BLaER1 (cell line): Measurements from ENCODE around the gene PPIG.

ENCODE experiments used
- H3K27ac ChIP-seq: shearing (Covaris generic); formaldehyde crosslinking; 2 replicates; pipeline ENCODE4 v1.8.1; 2022
- H3K27me3 ChIP-seq: shearing (Covaris generic); formaldehyde crosslinking; 2 replicates; pipeline ENCODE4 v1.8.1; 2022
- H3K36me3 ChIP-seq: shearing (Covaris generic); formaldehyde crosslinking; 2 replicates; pipeline ENCODE4 v1.8.1; 2022
- H3K4me1 ChIP-seq: shearing (Covaris generic); formaldehyde crosslinking; 2 replicates; pipeline ENCODE4 v1.8.1; 2022
- H3K4me2 ChIP-seq: shearing (Covaris generic); formaldehyde crosslinking; 2 replicates; pipeline ENCODE4 v1.8.1; 2022
- H3K4me3 ChIP-seq: shearing (Covaris generic); formaldehyde crosslinking; 2 replicates; pipeline ENCODE4 v1.8.1; 2022
- H3K9ac ChIP-seq: shearing (Covaris generic); formaldehyde crosslinking; 2 replicates; pipeline ENCODE4 v1.8.1; 2022
- H3K9me3 ChIP-seq: shearing (Covaris generic); formaldehyde crosslinking; 2 replicates; pipeline ENCODE4 v1.8.1; 2022
- H4K20me1 ChIP-seq: shearing (Covaris generic); formaldehyde crosslinking; 2 replicates; pipeline ENCODE4 v1.8.1; 2022
- Cebpa-rat ChIP-seq: shearing (Covaris generic); IDR thresholded peaks from 2 replicates; pipeline ENCODE4 v1.8.1; 2022

Gene PPIG

GRCh38 chr2:169625781-169626180 is 41.6 kb downstream of the PPIG start:
- H3K36me3 ChIP-seq, result peaks cover 87% of the 10 kb centered on the region

GRCh38 chr2:169636440-169637097 is 52.4 kb downstream of the PPIG start:
- H4K20me1 ChIP-seq, result no peaks in the 10 kb centered on the region
- TF ChIP-seq Cebpa-rat, result no peak
- no peak overlapping the region for H3K4me3 ChIP-seq
- H3K27ac ChIP-seq, result no peak overlapping the region
- H3K4me1 ChIP-seq, result no peaks in the 10 kb centered on the region
- peaks cover 66% of the 10 kb centered on the region for H3K36me3 ChIP-seq
- no peaks in the 10 kb centered on the region for H3K27me3 ChIP-seq
- H3K9ac ChIP-seq, result no peak overlapping the region
- H3K4me2 ChIP-seq, result no peak overlapping the region
- no peaks in the 10 kb centered on the region for H3K9me3 ChIP-seq

More at GRCh38 chr2:169625781-169626180, 41.6 kb downstream of the PPIG start:
- TF ChIP-seq Cebpa-rat, result no peak
- H3K27me3 ChIP-seq, result no peaks in the 10 kb centered on the region
- no peaks in the 10 kb centered on the region for H3K9me3 ChIP-seq
- 0 out of 2 replicates have a peak, but pooled peaks cover 6% of the 10 kb centered on the region for H4K20me1 ChIP-seq
- H3K4me3 ChIP-seq, result no peak overlapping the region
- no peak overlapping the region for H3K9ac ChIP-seq
- peaks cover 7% of the 10 kb centered on the region; the same call in 1 of the 2 replicates for H3K4me1 ChIP-seq
- no peak overlapping the region for H3K27ac ChIP-seq
- H3K4me2 ChIP-seq, result no peak overlapping the region

- H3K27me3 ChIP-seq, result no peaks in the 10 kb centered on the region
Measured at GRCh38 chr2:169637620-169638019, 53.5 kb downstream of the PPIG start.

GRCh38 chr2:169640104-169640503 is 56.0 kb downstream of the PPIG start:
- Histone ChIP-seq H3K9me3 (no peaks in the 10 kb centered on the region), H3K36me3 (peaks cover 31% of the 10 kb centered on the region), H3K27ac (no peak overlapping the region), H3K27me3 (no peaks in the 10 kb centered on the region), H4K20me1 (no peaks in the 10 kb centered on the region), H3K9ac (no peak overlapping the region), H3K4me3 (no peak overlapping the region), H3K4me1 (no peaks in the 10 kb centered on the region), H3K4me2 (no peak overlapping the region)
- TF ChIP-seq Cebpa-rat, result no peak

More at GRCh38 chr2:169637620-169638019, 53.5 kb downstream of the PPIG start:
- no peak for TF ChIP-seq Cebpa-rat
- Histone ChIP-seq H3K27ac (no peak overlapping the region), H4K20me1 (no peaks in the 10 kb centered on the region), H3K9ac (no peak overlapping the region), H3K9me3 (no peaks in the 10 kb centered on the region), H3K4me1 (no peaks in the 10 kb centered on the region), H3K36me3 (peaks cover 56% of the 10 kb centered on the region), H3K4me3 (no peak overlapping the region), H3K4me2 (no peak overlapping the region)

- no peak overlapping the region for H3K27ac ChIP-seq
- TF ChIP-seq Cebpa-rat, result no peak
- H3K4me3 ChIP-seq, result no peak overlapping the region
- H3K36me3 ChIP-seq, result peaks cover 18% of the 10 kb centered on the region
- H4K20me1 ChIP-seq, result no peaks in the 10 kb centered on the region
- no peak overlapping the region for H3K9ac ChIP-seq
- H3K4me2 ChIP-seq, result no peak overlapping the region
- no peaks in the 10 kb centered on the region for H3K4me1 ChIP-seq
- H3K27me3 ChIP-seq, result no peaks in the 10 kb centered on the region
- no peaks in the 10 kb centered on the region for H3K9me3 ChIP-seq
Measured at GRCh38 chr2:169641464-169641863, 57.3 kb downstream of the PPIG start.

- Histone ChIP-seq H3K9ac (no peak overlapping the region), H3K27me3 (no peaks in the 10 kb centered on the region), H3K4me3 (no peak overlapping the region), H3K9me3 (no peaks in the 10 kb centered on the region), H3K4me2 (no peak overlapping the region), H3K36me3 (no peaks in the 10 kb centered on the region), H3K27ac (no peak overlapping the region), H4K20me1 (no peaks in the 10 kb centered on the region), H3K4me1 (no peaks in the 10 kb centered on the region)
- no peak for TF ChIP-seq Cebpa-rat
Measured at GRCh38 chr2:169644173-169644572, 60.0 kb downstream of the PPIG start.

GRCh38 chr2:169647496-169647895 is 63.3 kb downstream of the PPIG start:
- Histone ChIP-seq H3K4me1 (no peaks in the 10 kb centered on the region), H3K4me3 (no peak overlapping the region), H4K20me1 (no peaks in the 10 kb centered on the region), H3K4me2 (no peak overlapping the region), H3K27me3 (no peaks in the 10 kb centered on the region), H3K9ac (no peak overlapping the region), H3K9me3 (no peaks in the 10 kb centered on the region), H3K27ac (no peak overlapping the region), H3K36me3 (no peaks in the 10 kb centered on the region)
- TF ChIP-seq Cebpa-rat, result no peak

- Histone ChIP-seq H3K9ac (no peak overlapping the region), H3K9me3 (no peaks in the 10 kb centered on the region), H3K4me3 (no peak overlapping the region), H3K27ac (no peak overlapping the region), H3K36me3 (no peaks in the 10 kb centered on the region), H4K20me1 (no peaks in the 10 kb centered on the region), H3K4me1 (no peaks in the 10 kb centered on the region), H3K27me3 (no peaks in the 10 kb centered on the region), H3K4me2 (no peak overlapping the region)
- no peak for TF ChIP-seq Cebpa-rat
Measured at GRCh38 chr2:169649278-169649677, 65.1 kb downstream of the PPIG start.

GRCh38 chr2:169653636-169654035 is 69.5 kb downstream of the PPIG start:
- Histone ChIP-seq H3K9me3 (no peaks in the 10 kb centered on the region), H3K36me3 (no peaks in the 10 kb centered on the region)
- no peak for TF ChIP-seq Cebpa-rat

GRCh38 chr2:169656164-169656563 is 72.0 kb downstream of the PPIG start:
- TF ChIP-seq Cebpa-rat, result no peak
- no peaks in the 10 kb centered on the region for H3K36me3 ChIP-seq
- no peak overlapping the region for H3K4me2 ChIP-seq
- H3K27me3 ChIP-seq, result no peaks in the 10 kb centered on the region
- no peaks in the 10 kb centered on the region for H4K20me1 ChIP-seq
- H3K4me3 ChIP-seq, result no peak overlapping the region
- H3K4me1 ChIP-seq, result peaks cover 14% of the 10 kb centered on the region
- no peak overlapping the region for H3K9ac ChIP-seq
- H3K27ac ChIP-seq, result no peak overlapping the region
- H3K9me3 ChIP-seq, result no peaks in the 10 kb centered on the region

More at GRCh38 chr2:169653636-169654035, 69.5 kb downstream of the PPIG start:
- Histone ChIP-seq H3K4me3 (no peak overlapping the region), H3K27ac (no peak overlapping the region), H4K20me1 (no peaks in the 10 kb centered on the region), H3K27me3 (no peaks in the 10 kb centered on the region), H3K4me1 (no peaks in the 10 kb centered on the region), H3K9ac (no peak overlapping the region), H3K4me2 (no peak overlapping the region)
